T47D (cell line): Measurements from ENCODE around the gene DBR1.

Source experiments
- DNase-seq, 2 experiments: peaks; one replicate each; pipeline versions ENCODE4 v3.0.0 to v3.0.0-alpha.2; 2011 to 2012; ENCODE audit warnings: low read depth in 1 of 2, low spot score in 1 of 2
- JUND ChIP-seq: IDR thresholded peaks from 2 replicates; pipeline ENCODE4 v1.6.1; 2012; ENCODE audit warnings: low read depth
- in situ Hi-C: cut with HindIII; loops from 2 replicates; pipeline ENCODE4 v1.10.0; 2016; ENCODE audit warnings: low sequenced_read_pairs, low pct_unique_long_range_greater_than_20kb

DBR1 gene

GRCh38 chr3:138199851-138200250, 25.1 kb upstream of the DBR1 start:
- no peak for DNase-seq
- in situ Hi-C loops, result no loop called here
- TF ChIP-seq JUND, result no peak

DNA sequence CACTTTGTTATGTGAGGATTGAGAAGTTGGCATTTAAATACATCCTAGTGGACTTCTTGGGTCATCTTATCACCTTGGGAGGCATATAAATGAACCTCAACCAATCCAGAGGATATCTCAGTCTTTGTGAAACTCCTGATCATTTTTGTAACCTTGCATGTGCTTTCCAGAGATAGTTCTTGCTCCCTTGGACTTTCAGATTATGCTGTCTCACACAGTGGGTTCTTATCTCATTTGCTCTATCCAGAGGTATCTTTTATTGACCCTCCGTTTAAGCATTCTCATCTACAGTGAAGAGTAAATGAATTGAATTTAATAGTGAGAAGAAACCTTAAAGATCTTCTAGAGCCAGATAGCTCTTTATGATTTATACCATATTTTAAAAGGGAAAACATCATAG, 22.8 kb upstream of the DBR1 start:
- no peak for TF ChIP-seq JUND
- in situ Hi-C loops, result no loop called here
- no peak for DNase-seq

DNA sequence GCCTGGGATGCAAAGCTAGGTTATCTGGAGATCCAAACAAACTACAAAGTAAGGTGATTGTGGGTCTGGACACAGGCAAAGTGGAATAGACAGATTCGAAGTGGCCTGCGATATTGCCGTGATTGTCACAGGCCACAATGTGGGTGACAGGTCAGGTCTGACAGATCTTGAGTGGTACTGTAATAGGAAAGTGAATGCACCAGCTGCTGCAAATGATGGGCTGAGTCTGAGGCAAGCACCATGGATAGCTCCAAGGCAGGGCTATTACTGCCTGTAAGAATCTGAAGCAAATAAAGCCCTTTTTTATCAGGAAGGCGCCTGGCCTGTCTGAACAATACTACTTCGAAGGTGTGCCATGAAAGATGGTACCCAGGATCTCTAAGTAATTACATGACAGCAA, 22.3 kb upstream of the DBR1 start:
- in situ Hi-C loops, result no loop called here
- peak; percentile 28 to 60 for DNase-seq
- no peak for TF ChIP-seq JUND

DNA sequence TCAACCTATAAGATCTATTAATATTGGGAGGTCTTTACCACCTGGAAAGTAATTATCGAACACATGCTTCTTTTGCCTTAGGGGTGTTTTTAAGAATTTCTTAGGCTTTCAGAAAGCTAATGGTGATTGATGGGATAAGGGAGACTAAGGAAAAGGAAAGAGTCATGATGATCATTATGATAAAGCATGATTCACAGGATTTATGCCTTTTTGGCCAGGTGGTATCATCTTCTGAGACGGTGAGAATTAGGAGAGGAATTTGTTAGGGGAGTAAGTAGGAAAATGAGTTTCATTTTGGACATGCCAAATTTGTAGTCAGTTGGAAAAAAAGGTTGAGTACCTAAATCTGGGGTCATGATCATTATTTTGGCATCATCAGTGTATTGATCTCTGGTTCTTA, 21.3 kb upstream of the DBR1 start:
- DNase-seq, result no peak
- in situ Hi-C loops, result no loop called here
- TF ChIP-seq JUND, result no peak

- in situ Hi-C loops, result no loop called here
- no peak for DNase-seq
- TF ChIP-seq JUND, result no peak
These were observed 20.8 kb upstream of the DBR1 start for GRCh38 chr3:138195481-138195880.

DNA sequence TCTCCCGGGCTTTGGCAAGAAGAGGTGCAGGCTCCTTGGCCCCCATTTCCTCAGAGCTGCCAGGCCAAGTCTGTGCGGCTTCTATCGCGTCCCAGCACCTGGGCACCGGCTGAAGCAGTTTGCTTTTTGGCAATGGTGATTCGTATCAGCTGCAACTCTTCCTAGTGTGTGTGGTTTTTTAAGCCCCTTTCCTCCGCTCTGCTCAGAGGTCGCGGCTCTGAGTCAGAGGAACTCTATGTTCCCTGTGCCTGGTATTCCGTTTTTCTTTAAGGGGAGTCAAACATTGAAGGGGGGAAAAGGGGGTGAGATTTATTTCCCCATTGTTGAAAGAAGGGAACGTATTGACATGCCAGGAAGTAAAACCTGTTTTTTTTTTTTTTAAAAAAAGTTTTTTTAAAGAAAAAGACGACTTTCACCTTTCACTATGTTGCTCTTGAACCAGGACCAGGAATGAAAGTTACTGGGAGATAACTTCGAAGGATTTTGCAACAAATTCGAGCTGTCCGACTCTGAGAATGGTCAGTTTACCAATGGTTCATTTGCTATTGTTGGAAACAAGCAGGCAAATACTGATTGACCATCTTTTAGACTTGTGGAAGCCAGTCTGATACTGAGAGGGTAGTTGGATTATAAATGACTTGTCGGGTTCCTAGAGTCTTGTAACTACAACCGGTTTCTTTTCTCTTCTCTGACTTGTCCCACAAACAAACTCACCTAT, 13.5 kb upstream of the DBR1 start:
- peak in 1 of 2 experiments; percentile 48 for DNase-seq
- in situ Hi-C loops, result no loop called here
- no peak for TF ChIP-seq JUND

DNA sequence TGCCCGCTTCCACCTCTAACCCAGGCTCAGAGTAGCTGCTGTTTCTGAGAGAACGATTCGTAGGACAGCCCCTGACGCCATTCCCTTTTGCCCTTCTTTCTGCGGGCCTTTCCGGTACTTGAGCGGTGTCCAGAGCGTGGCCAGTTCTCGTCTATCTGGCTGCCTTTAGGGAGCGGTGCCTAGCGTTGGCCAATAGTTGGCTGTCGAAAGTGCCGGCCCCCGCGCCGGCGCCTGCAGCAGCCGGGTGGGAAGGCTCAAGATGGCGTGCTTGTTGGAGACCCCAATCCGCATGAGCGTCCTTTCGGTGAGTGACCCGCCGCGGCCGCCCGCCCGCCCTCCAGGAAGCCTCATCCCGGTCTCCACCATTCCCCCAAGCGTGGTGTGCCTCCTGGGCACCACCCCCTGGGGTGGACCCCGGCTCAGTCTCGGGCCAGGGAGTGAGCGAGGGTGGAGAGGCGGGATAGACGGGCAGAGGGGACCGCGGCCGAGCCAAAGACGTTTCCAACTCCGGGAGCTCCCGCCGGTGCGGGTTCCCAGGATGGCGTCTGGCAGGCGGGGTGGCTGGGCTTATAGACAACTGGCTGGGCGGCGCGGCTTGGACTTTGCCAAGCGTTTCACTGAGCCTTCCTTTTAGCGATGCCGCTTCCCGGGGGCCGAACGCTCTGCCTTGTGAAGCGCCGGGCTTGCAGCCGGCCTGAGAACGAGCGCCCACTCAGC, 12.7 kb upstream of the DBR1 start, which contains the start of gene ARMC8:
Gene ARMC8 (plus strand): TSS at position 6 of the 717 bp plus-strand sequence. CDS start 254 bp downstream, at position 260.
- no peak for TF ChIP-seq JUND
- peak; percentile 62 to 99 for DNase-seq
- in situ Hi-C loops, result no loop called here

- peak in 1 of 2 experiments; percentile 92 for DNase-seq
- in situ Hi-C loops, result no loop called here
- TF ChIP-seq JUND, result no peak
These were observed 12.1 kb upstream of the DBR1 start for GRCh38 chr3:138186803-138187295.

DNA sequence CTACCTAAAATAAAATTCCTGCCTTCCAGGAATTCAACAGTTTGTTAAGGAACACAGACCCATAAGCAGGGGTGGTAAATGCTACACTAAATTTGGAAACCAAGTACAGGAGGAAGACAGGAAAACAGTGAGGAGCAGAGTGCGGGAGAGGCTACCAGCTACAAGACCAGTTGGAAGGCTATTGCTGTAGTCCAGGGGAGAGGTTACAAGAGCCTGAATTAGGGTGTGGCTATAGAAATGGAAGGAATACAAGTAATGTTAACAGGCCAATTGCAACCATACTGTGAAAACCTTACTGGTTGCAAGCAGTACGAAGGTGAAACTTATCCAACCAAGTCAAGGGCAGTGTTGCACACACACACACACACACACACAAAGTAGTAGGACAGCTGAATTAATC, 11.5 kb upstream of the DBR1 start:
- in situ Hi-C loops, result no loop called here
- no peak for DNase-seq
- no peak for TF ChIP-seq JUND

GRCh38 chr3:138184994-138185393, 10.3 kb upstream of the DBR1 start:
- no peak for TF ChIP-seq JUND
- in situ Hi-C loops, result no loop called here
- DNase-seq, result peak in 1 of 2 experiments; percentile 39

DNA sequence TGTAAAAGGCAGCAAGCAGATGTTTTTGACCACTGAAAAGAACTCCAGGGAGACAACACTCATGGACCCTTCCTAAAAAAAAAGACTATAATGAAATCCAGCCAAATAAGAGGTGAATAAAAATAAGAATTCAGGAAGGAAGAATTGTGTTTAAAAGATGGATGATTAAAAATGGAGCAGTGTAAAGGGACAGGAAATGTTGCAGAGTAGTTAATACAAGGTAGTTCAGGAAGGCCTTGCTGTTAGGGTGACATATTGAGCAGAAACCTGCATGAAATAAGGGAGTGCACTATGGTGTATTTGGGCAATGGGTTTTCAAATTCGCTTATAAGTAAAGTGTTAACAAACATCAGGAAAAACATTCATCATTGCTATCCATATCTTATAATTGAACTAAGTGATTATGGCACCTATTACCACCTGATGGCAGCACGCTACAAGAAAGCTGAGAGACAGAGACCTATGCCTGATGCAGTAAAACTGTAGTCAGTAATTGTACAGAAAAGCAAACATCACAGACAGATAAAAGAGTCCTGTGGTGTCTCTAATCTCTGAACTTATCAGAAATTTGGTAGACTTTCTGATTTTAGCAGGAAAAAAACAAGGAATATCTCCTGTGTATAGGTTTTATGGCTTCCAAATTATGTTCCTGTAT, 5.8 kb upstream of the DBR1 start:
- peak in 1 of 2 experiments; percentile 68 for DNase-seq
- in situ Hi-C loops, result no loop called here
- no peak for TF ChIP-seq JUND

DNA sequence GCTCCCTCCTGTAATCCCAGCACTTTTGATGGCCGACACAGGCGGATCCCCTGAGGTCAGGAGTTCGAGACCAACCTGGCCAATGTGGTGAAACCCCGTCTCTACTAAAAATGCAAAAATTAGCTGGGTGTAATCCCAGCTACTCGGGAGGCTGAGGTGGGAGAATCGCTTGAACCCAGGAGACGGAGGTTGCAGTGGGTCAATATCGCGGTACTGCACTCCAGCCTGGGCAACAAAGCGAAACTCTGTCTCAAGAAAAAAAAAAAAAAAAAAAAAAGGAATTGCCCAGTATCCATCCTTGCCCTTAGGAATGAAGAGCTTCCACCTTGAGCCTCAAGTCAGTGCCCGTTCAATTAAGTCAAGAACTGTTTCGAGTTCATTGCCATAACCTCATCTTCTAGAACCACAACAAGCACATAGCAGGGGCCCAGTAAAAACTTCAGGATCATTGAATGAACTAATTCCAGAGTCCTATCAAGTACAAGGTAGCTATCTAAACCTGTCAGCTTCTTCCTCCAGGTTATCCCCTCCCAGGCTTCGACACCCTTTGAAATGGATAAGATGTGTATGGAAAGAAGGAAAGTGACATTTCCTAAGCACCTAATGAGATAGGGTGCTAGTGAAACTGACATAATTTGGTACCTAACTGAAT, 826 bp downstream of the DBR1 start:
- no peak for TF ChIP-seq JUND
- DNase-seq, result no peak
- in situ Hi-C loops, result no loop called here
